Stomach (tissue), 4 donors: ENCODE data around the gene DOLK.

Experiments
- EP300 ChIP-seq: sonication (generic); formaldehyde crosslinking; IDR thresholded peaks from one replicate; pipeline ENCODE4 v1.6.1; 2017; ENCODE audit warnings: antibody characterized with exemption
- POLR2A ChIP-seq, 4 donors: fragments of 450-650 bp; IDR thresholded peaks; one replicate each; pipeline ENCODE4 v1.6.1; 2016; ENCODE audit warnings: antibody characterized with exemption in 4 of 4, control low read depth in 2 of 4, mild to moderate bottlenecking in 1 of 4, moderate library complexity in 1 of 4
- TF ChIP-seq, protein P1 (sequence below), 7 experiments: fragments of 450-650 bp in 4 of 7; fragments of 200-600 bp in 3 of 7; sonication (generic) in 3 of 7; IDR thresholded peaks; one replicate each; pipeline ENCODE4 v1.5.1; 2016 to 2019; ENCODE audit warnings: antibody characterized with exemption in 7 of 7, control low read depth in 2 of 7, mild to moderate bottlenecking in 1 of 7

- TF ChIP-seq, protein P1, sequence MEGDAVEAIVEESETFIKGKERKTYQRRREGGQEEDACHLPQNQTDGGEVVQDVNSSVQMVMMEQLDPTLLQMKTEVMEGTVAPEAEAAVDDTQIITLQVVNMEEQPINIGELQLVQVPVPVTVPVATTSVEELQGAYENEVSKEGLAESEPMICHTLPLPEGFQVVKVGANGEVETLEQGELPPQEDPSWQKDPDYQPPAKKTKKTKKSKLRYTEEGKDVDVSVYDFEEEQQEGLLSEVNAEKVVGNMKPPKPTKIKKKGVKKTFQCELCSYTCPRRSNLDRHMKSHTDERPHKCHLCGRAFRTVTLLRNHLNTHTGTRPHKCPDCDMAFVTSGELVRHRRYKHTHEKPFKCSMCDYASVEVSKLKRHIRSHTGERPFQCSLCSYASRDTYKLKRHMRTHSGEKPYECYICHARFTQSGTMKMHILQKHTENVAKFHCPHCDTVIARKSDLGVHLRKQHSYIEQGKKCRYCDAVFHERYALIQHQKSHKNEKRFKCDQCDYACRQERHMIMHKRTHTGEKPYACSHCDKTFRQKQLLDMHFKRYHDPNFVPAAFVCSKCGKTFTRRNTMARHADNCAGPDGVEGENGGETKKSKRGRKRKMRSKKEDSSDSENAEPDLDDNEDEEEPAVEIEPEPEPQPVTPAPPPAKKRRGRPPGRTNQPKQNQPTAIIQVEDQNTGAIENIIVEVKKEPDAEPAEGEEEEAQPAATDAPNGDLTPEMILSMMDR (IDR thresholded peaks at IDR 0.05) = no peak
- TF ChIP-seq POLR2A (IDR thresholded peaks at IDR 0.05) (no peak), EP300 (no peak)
Observed at GRCh38 chr9:128911529-128912035, 35.8 kb downstream of the DOLK start.
